Limb (tissue), 2 donors: ENCODE data around the gene ALG5.

Experiments
- DNase-seq, 2 donors: peaks; one replicate each; pipeline ENCODE4 v3.0.0-alpha.2; 2016; ENCODE audit errors: extremely low spot score in 2 of 2

Gene ALG5, protein sequence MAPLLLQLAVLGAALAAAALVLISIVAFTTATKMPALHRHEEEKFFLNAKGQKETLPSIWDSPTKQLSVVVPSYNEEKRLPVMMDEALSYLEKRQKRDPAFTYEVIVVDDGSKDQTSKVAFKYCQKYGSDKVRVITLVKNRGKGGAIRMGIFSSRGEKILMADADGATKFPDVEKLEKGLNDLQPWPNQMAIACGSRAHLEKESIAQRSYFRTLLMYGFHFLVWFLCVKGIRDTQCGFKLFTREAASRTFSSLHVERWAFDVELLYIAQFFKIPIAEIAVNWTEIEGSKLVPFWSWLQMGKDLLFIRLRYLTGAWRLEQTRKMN

GRCh38 chr13:36999054-36999714 is at the start of gene ALG5:
Gene ALG5, minus strand, starts transcription at chr13:36999340. Its CDS starts 40 bp downstream, at chr13:36999300.
- peak; percentile 91 to 96 for DNase-seq

DNA sequence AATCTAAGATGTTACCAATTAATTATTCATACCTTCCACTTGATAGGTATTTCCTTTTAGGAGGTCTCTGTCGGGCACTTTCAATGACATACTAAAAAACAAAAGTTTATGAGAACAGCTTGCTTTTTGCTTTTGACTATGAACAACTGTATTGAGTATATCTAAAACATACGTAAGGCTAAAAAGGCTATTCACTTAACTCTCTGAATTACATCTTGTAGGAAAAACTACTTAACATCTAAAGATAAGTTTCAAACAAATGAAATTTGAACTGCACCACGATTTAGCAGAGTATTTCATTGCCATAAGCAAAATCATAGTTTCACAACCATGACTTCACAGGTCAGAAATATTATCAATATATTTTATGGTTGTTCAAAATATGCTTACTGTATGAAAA is 48.7 kb upstream of the ALG5 start:
- DNase-seq: no peak

DNA sequence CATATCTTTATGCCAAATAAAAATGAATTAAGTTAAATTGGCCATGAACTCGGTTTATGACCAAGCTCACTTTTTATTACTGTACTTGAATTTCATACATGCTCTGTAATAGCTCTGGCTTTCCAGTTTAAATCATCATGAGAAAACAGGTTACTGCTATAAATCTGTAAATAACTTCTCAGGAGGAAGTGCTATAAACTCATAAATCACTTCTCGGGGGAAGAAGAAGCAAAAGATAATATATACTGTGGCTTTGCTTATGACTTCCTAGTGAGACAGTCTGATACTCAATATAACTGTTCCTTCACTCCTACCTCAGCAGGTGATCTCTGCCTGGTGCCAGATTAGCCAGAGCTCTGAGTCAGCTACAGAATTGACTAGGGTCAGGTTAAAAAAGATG is 47.9 kb upstream of the ALG5 start:
- no peak for DNase-seq

DNA sequence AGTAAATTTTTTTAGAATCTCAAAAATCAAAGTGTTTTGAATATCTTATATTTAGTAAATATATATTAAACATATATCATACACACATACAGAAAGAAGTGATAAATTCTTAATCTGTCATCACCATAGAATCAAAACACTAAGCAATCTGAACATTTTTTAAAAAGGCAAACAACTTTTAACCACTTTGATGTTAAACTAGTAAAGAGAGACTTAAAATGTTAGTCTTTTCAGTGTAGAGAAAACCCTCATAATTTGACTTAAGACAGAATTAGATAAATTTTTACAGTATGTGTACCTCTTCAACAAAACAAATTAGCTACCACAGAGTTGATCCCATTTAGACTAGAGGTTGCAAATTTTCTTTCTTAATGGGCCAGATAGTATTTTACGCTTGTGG is 46.9 kb upstream of the ALG5 start:
- no peak for DNase-seq

GRCh38 chr13:37040789-37041188 is 41.6 kb upstream of the ALG5 start:
- no peak for DNase-seq

- no peak for DNase-seq
Measured at GRCh38 chr13:37039896-37040295, 40.8 kb upstream of the ALG5 start.

DNA sequence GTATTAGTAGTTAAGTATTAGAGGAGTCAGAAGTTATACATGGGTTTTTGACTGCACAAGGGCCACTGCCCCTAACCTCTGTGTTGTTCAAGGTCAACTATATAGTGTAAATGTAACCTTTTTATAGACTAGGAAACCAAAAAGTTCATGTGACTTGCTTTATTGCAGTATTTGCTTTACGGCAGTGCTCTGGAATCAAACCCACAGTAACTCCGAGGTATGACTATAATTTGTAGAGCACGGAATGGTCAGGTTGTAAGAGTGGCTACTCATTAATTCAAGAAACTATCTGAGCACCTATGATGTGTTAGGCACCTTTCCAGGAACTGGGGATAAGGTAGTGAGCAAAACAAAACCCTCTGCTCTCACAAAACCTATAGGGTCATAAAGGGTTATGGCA is 38.1 kb upstream of the ALG5 start:
- DNase-seq: no peak

GRCh38 chr13:37029617-37030016 is 30.5 kb upstream of the ALG5 start:
- no peak for DNase-seq

- DNase-seq: no peak
Measured at GRCh38 chr13:37027639-37028038, 28.5 kb upstream of the ALG5 start.

DNA sequence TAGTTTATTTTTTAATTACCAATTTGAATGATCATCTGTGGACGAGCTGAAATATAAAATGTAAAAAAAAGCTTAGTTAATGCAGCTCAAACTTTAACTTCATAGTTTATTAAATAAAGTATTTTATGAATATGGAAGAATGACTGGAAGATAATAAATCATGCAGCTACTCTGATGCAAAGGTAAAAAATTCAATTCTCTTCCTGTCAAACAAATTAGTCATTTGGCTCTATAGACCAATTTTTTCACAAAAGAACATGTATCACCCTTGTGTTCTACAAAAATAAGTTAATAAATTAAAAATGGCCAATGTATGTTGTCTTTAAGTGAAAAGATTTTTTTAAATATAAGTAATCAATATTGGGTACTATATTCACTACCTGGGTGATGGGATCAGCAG is 27.6 kb upstream of the ALG5 start:
- DNase-seq: no peak

- no peak for DNase-seq
Measured at GRCh38 chr13:37023871-37024270, 24.7 kb upstream of the ALG5 start.

DNA sequence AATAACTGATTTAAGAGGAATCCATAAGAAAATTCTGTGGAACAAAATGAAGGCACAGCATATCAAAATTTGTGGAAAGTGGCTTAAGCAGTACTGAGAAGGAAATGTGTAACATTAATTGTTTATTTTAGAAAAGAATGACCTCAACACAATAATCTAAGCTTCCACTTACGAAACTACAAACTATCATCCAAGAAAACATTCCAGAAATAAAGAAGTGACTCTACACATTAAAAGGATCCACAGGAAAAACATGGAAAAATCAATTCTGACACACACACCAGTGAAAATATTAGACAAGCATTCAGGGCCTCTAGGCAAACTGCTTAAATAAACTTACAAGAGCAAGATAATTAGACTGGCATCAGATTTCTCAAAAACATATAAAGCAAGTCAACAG is 15.5 kb upstream of the ALG5 start:
- no peak for DNase-seq

DNA sequence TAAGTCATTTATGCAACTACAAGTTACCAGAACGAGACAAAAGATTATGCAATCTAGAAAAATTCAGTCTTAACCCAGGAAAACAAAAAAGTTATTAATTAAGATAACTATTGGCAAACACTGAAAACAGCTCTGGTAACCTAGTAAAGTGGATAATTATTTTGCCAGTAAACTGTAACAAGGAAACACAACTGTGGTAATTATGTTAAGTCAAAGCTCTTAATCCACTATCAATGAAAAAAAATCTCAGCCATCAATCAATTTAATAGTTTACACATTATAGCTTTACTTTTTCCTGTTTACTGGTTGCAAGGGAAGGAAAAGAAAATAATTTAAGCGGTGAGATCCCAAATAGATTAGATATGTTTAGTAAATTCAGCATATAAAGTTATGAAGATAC is 12.6 kb upstream of the ALG5 start:
- no peak for DNase-seq

GRCh38 chr13:37011002-37011401 is 11.9 kb upstream of the ALG5 start:
- no peak for DNase-seq

- DNase-seq: no peak
Measured at GRCh38 chr13:37010424-37010823, 11.3 kb upstream of the ALG5 start.

DNA sequence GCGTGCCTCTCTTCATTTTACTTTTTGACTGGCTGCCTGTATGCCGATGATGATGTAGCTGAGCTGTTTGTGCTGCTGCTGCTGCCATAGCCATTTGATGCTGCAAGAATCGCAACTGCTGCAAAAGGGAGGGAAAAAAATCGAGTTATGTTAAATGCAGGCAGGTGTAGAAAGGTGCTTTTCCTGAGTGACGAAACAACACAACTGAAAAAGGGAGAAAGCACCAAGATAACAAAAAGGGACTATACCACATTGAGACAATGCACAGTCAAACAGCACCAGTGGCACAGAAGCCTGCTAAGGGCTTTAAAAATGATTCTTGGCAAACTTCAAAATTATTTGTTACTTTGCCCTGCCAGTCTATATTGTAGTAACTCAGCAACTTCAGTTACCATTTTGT is 10.6 kb upstream of the ALG5 start:
- no peak for DNase-seq

GRCh38 chr13:37001921-37002250 is 2.7 kb upstream of the ALG5 start:
- no peak for DNase-seq

DNA sequence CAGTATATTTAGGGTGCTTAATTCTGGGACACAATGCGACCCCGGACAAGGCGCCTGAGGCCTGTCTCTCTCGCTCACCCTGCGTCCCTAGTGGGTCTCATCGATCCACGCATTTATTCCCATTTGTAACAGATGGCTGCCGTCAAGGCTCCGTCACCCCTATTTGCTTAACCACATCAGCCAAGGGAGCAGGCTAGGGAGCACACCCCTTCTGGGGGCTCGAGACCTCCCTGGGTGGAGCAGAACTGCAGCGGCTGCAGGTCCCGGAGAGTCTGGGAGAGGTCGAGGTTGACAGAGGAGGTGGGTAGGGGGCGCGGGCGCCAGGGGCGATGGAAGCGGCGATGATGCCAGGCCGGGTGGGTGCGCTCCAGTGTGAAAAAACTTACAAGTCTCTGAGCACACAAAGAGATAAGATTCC is 507 bp downstream of the ALG5 start:
- peak; percentile 8 to 68 for DNase-seq

- DNase-seq: no peak
Measured at GRCh38 chr13:36997716-36998427, 1.3 kb downstream of the ALG5 start.

DNA sequence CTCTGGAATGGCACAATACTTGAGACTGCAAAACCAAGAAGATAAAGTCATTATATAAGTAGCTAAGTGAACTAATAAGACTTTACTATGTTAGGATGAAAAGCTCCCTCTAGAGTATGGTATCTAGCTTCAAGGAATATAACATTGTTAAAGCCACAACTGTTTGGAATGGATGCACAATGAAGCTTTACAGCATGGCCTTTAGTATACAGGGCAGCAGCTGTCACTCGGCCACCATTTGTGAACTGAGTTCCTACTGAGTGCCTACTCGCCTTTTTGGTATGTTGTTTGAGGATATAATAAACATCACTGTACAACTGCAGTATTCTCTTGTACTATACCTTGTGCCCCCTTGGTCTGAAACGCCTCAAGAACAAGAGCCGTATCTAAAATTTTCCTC is 6.8 kb downstream of the ALG5 start:
- no peak for DNase-seq

DNA sequence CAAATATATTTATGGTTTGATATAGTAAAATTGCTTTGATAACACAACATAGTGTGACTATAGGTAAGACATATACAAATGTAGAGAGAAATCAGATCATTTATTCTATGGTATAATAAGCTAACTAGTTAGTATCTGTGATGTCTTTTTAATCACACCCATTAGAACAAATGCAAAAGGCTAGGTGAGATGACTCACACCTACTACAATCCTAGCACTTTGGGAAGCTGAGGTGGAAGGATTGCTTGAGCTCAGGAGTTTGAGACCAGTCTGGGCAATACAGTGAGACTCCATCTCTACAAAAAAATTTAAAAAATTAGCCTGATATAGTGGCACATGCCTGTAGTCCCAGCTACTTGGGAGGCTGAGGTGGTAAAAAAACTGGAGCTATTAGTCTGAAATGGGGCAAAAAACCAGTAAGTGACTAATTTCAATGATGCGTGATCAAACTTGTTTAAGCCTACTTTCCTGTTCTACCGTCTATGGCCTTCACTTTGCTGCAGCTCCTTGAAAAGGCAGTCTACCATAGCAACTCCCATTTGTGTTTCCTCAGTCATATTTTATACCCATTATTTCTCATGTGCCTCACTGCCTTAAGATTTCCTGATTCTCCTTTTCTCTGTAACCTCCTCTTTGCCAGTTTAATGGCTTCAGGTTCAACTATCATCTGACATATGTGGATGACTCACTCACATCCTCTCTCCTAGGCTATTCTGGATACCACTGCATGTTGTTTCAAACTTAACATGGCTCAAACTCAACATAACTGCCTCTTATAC is 12.5 kb downstream of the ALG5 start:
- DNase-seq: no peak

- DNase-seq: peak in 1 of 2 donors; percentile 78
Measured at GRCh38 chr13:36981156-36981743, 17.9 kb downstream of the ALG5 start.
